Measurements from ENCODE around the gene GNG8.

GNG8 gene

GRCh38 chr19:46656541-46656940, 20.5 kb upstream of the GNG8 start:
- Mint-ChIP-seq H3K4me1 (ENCODE audit: low read depth) (peaks cover 8% of the 10 kb centered on the region), H3K9me3 (no peaks in the 10 kb centered on the region), H3K36me3 (ENCODE audit: low read depth) (no peaks in the 10 kb centered on the region), H3K27me3 (ENCODE audit: low read depth) (peaks cover 33% of the 10 kb centered on the region), H3K27ac (no peak overlapping the region), H3K4me3 (no peak overlapping the region)
- no peak for DNase-seq (ENCODE audit: low spot score)

GRCh38 chr19:46654621-46655152, 18.7 kb upstream of the GNG8 start:
- no peak for DNase-seq (ENCODE audit: low spot score)
- no peak overlapping the region for H3K27ac Mint-ChIP-seq
- H3K4me3 Mint-ChIP-seq: no peak overlapping the region
- no peaks in the 10 kb centered on the region for H3K36me3 Mint-ChIP-seq (ENCODE audit: low read depth)
- peaks cover 43% of the 10 kb centered on the region for H3K27me3 Mint-ChIP-seq (ENCODE audit: low read depth)
- no peaks in the 10 kb centered on the region for H3K9me3 Mint-ChIP-seq
- peaks cover under 1% of the 10 kb centered on the region for H3K4me1 Mint-ChIP-seq (ENCODE audit: low read depth)

- no peak for DNase-seq (ENCODE audit: low spot score)
- Mint-ChIP-seq H3K4me3 (no peak overlapping the region), H3K27me3 (ENCODE audit: low read depth) (peaks cover 53% of the 10 kb centered on the region), H3K9me3 (no peaks in the 10 kb centered on the region), H3K36me3 (ENCODE audit: low read depth) (no peaks in the 10 kb centered on the region), H3K4me1 (ENCODE audit: low read depth) (no peaks in the 10 kb centered on the region), H3K27ac (no peak overlapping the region)
These were observed 14.4 kb upstream of the GNG8 start for GRCh38 chr19:46650445-46650844.

- Mint-ChIP-seq H3K4me1 (ENCODE audit: low read depth) (no peaks in the 10 kb centered on the region), H3K27ac (no peak overlapping the region), H3K4me3 (no peak overlapping the region), H3K9me3 (no peaks in the 10 kb centered on the region), H3K36me3 (ENCODE audit: low read depth) (no peaks in the 10 kb centered on the region), H3K27me3 (ENCODE audit: low read depth) (peaks cover 54% of the 10 kb centered on the region)
- no peak for DNase-seq (ENCODE audit: low spot score)
These were observed 13.3 kb upstream of the GNG8 start for GRCh38 chr19:46648961-46649960.

GRCh38 chr19:46648060-46648960, 12.3 kb upstream of the GNG8 start:
- peaks cover 58% of the 10 kb centered on the region for H3K27me3 Mint-ChIP-seq (ENCODE audit: low read depth)
- no peaks in the 10 kb centered on the region for H3K9me3 Mint-ChIP-seq
- no peak overlapping the region for H3K4me3 Mint-ChIP-seq
- no peak overlapping the region for H3K27ac Mint-ChIP-seq
- DNase-seq (ENCODE audit: low spot score): no peak
- no peaks in the 10 kb centered on the region for H3K4me1 Mint-ChIP-seq (ENCODE audit: low read depth)
- H3K36me3 Mint-ChIP-seq (ENCODE audit: low read depth): no peaks in the 10 kb centered on the region

GRCh38 chr19:46646402-46646801, 10.4 kb upstream of the GNG8 start:
- H3K27ac Mint-ChIP-seq: no peak overlapping the region
- H3K36me3 Mint-ChIP-seq (ENCODE audit: low read depth): no peaks in the 10 kb centered on the region
- peaks cover 62% of the 10 kb centered on the region for H3K27me3 Mint-ChIP-seq (ENCODE audit: low read depth)
- no peaks in the 10 kb centered on the region for H3K9me3 Mint-ChIP-seq
- no peak for DNase-seq (ENCODE audit: low spot score)
- no peaks in the 10 kb centered on the region for H3K4me1 Mint-ChIP-seq (ENCODE audit: low read depth)
- H3K4me3 Mint-ChIP-seq: no peak overlapping the region

- peaks cover 2% of the 10 kb centered on the region for H3K4me1 Mint-ChIP-seq (ENCODE audit: low read depth)
- no peak overlapping the region for H3K27ac Mint-ChIP-seq
- no peak overlapping the region for H3K4me3 Mint-ChIP-seq
- no peaks in the 10 kb centered on the region for H3K9me3 Mint-ChIP-seq
- no peak for DNase-seq (ENCODE audit: low spot score)
- peaks cover 54% of the 10 kb centered on the region for H3K27me3 Mint-ChIP-seq (ENCODE audit: low read depth)
- H3K36me3 Mint-ChIP-seq (ENCODE audit: low read depth): no peaks in the 10 kb centered on the region
These were observed 8.7 kb upstream of the GNG8 start for GRCh38 chr19:46644720-46645119.

GRCh38 chr19:46640656-46641055, 4.7 kb upstream of the GNG8 start:
- Mint-ChIP-seq H3K4me3 (peak overlapping the region; percentile 42), H3K27me3 (ENCODE audit: low read depth) (peaks cover 30% of the 10 kb centered on the region), H3K27ac (no peak overlapping the region), H3K36me3 (ENCODE audit: low read depth) (no peaks in the 10 kb centered on the region), H3K9me3 (no peaks in the 10 kb centered on the region), H3K4me1 (ENCODE audit: low read depth) (peaks cover 4% of the 10 kb centered on the region)
- DNase-seq (ENCODE audit: low spot score): no peak

- DNase-seq (ENCODE audit: low spot score): no peak
- H3K4me3 Mint-ChIP-seq: peak overlapping the region; percentile 45
These were observed 3.6 kb upstream of the GNG8 start for GRCh38 chr19:46639358-46640182.

GRCh38 chr19:46637224-46637623, 1.2 kb upstream of the GNG8 start:
- no peak for DNase-seq (ENCODE audit: low spot score)
- H3K27ac Mint-ChIP-seq: no peak overlapping the region
- no peaks in the 10 kb centered on the region for H3K9me3 Mint-ChIP-seq
- peaks cover 14% of the 10 kb centered on the region for H3K27me3 Mint-ChIP-seq (ENCODE audit: low read depth)
- peaks cover 18% of the 10 kb centered on the region for H3K4me1 Mint-ChIP-seq (ENCODE audit: low read depth)
- H3K36me3 Mint-ChIP-seq (ENCODE audit: low read depth): no peaks in the 10 kb centered on the region
- no peak overlapping the region for H3K4me3 Mint-ChIP-seq

More at GRCh38 chr19:46639358-46640182, 3.6 kb upstream of the GNG8 start:
- Mint-ChIP-seq H3K9me3 (no peaks in the 10 kb centered on the region), H3K27ac (no peak overlapping the region), H3K27me3 (ENCODE audit: low read depth) (peaks cover 24% of the 10 kb centered on the region), H3K4me1 (ENCODE audit: low read depth) (peaks cover 8% of the 10 kb centered on the region), H3K36me3 (ENCODE audit: low read depth) (no peaks in the 10 kb centered on the region)

- H3K4me3 Mint-ChIP-seq: peak overlapping the region; percentile 39
- H3K27me3 Mint-ChIP-seq (ENCODE audit: low read depth): peaks cover 5% of the 10 kb centered on the region
- H3K4me1 Mint-ChIP-seq (ENCODE audit: low read depth): peaks cover 16% of the 10 kb centered on the region
- H3K36me3 Mint-ChIP-seq (ENCODE audit: low read depth): no peaks in the 10 kb centered on the region
- no peak for DNase-seq (ENCODE audit: low spot score)
- H3K27ac Mint-ChIP-seq: no peak overlapping the region
- H3K9me3 Mint-ChIP-seq: no peaks in the 10 kb centered on the region
These were observed 1.3 kb downstream of the GNG8 start for GRCh38 chr19:46634656-46635218.

- peak; percentile 93 for DNase-seq (ENCODE audit: low spot score)
- Mint-ChIP-seq H3K27ac (peak overlapping the region; percentile 65), H3K27me3 (ENCODE audit: low read depth) (peaks cover 5% of the 10 kb centered on the region), H3K4me3 (peak overlapping the region; percentile 74), H3K36me3 (ENCODE audit: low read depth) (no peaks in the 10 kb centered on the region), H3K4me1 (ENCODE audit: low read depth) (peaks cover 16% of the 10 kb centered on the region), H3K9me3 (no peaks in the 10 kb centered on the region)
These were observed 1.9 kb downstream of the GNG8 start for GRCh38 chr19:46634045-46634655.

Data from T-helper 2 cell treated with Interferon-gamma antibody and Interleukin-4, amounts not matched to agents 5 μg/mL and 100 μg/mL, for 36 hours (primary cell).